HPDE6-E6E7 (cell line): ENCODE measurements around the gene LMBRD2.

Source experiments
- DNase-seq: peaks from one replicate; pipeline ENCODE4 v3.0.0; 2011; ENCODE audit warnings: missing footprints; ENCODE audit errors: extremely low spot score

LMBRD2 gene

DNA sequence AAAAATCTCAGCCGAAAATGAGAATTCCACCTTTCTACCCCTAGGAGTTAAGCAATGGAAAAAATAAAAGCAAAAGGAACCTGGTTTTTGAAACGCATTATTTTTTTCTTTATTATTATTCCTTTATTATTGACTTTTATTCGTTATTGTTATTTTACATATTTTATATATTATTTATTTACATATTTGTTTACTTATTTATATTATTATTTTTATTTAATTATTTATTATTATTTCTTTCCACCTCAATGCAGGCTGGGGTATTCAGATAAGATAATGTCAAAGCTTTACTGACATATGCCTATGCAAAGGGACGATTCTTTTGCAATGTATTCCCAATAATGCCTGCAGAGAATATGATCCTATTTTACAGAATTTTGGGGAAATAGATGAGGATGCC is 101.7 kb downstream of the LMBRD2 start:
- no peak for DNase-seq
